Activated naive CD4-positive, alpha-beta T cell treated with anti-CD3 and anti-CD28 coated beads, Interleukin-2, amount 50 U/mL, for 72 hours (primary cell): ENCODE measurements around the gene SEPTIN1. TPM values are rescaled to one million over a fixed set of nuclear protein-coding genes. Genes with fewer than 3 reads are reported as not detected.
A peak's percentile ranks its signal among the peaks of the same experiment; 100 is the strongest.
"Not testable (repeated sequence)": the region's sequence is repeated elsewhere in the genome, so short reads cannot be mapped to it uniquely, and the experiment has no call there.

ENCODE experiments used
- ATAC-seq, 2 donors: fragments of 150-1000 bp; cut with Tn5 transposase; 2 replicates each; pipeline ENCODE4 v1.10.0; 2021; ENCODE audit warnings: mild to moderate bottlenecking in 2 of 2, moderate library complexity in 2 of 2
- DNase-seq, 2 donors: peaks; one replicate each; pipeline ENCODE4 v3.0.0; 2021 to 2022; ENCODE audit warnings: low spot score in 2 of 2
- H3K27ac Mint-ChIP-seq, 2 donors: one replicate each; pipeline ENCODE4 v1.8.0; 2022; ENCODE audit warnings: mild to moderate bottlenecking in 2 of 2, mixed read lengths in 2 of 2
- H3K36me3 Mint-ChIP-seq, 2 donors: one replicate each; pipeline ENCODE4 v1.8.0; 2022; ENCODE audit warnings: mixed read lengths in 2 of 2
- H3K9me3 Mint-ChIP-seq, 2 donors: one replicate each; pipeline ENCODE4 v1.8.0; 2022; ENCODE audit warnings: mixed read lengths in 2 of 2
- total RNA-seq, 2 donors: library from RNA; stranded (reverse); gene quantifications; one replicate each; pipeline ENCODE4 v1.2.3, GENCODE V29; 2022

The SEPTIN1 gene
- total RNA-seq, 2 donors from 2014 or later: 161 to 208 TPM

DNA sequence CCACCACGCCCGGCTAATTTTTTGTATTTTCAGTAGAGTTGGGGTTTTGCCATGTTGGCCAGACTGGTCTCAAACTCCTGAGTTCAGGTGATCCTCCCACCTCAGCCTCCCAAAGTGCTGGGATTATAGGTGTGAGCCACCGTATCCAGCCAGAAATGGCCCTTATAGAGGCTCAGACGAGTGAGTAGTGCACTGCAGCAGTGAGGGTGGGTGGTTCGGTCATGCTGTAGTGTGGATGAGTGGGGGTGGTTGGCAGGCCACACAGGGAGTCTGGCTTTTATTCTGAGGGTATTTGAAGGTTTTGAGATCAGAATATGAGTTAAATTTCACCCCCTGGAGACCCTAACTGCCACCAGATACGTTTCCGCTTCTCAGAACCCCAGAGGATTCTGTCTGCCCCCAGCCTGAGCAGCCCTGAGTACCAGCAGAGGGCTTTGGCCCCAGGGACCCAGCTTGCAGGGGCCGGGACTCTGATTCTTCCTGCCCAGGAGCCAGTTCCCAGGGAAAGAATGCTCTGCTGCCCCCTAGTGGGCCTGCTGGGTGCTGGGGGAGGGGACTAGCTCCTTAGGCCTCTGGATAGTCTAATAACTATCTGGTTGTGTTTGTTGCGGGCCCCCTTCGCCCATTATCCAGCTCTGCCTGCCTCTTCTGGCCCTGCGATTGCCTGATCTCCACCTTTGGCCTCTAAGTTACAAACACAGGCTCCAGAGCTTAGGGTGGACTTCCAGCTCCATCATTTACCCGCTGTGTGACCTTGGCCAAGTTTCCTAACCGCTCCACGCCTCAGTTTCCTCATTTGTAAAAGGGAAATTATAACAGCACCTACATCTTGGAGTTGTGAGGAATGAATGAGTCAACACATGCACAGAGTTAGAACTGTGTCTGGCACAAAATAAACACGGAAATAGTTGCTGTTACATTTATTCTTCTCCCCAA, 27.0 kb upstream of the SEPTIN1 start:
- Mint-ChIP-seq H3K9me3 (no peaks in the 10 kb centered on the region), H3K36me3 (no peaks in the 10 kb centered on the region), H3K27ac (peak overlapping the region; percentile 36 to 52)
- ATAC-seq (peak; percentile 36 to 56), DNase-seq (peak; percentile 86 to 96)

GRCh38 chr16:30407804-30408534, 25.6 kb upstream of the SEPTIN1 start:
- H3K36me3 Mint-ChIP-seq: no peaks in the 10 kb centered on the region
- no peak for DNase-seq
- H3K27ac Mint-ChIP-seq: peak overlapping the region; percentile 86 to 90

GRCh38 chr16:30407102-30407803, 24.9 kb upstream of the SEPTIN1 start, which contains the start of gene ZNF771:
TSS of gene ZNF771 (plus strand) at chr16:30407606. CDS start at chr16:30408054, 448 bp downstream.
- H3K36me3 Mint-ChIP-seq: no peaks in the 10 kb centered on the region
- H3K27ac Mint-ChIP-seq: peak within 1 kb of the TSS; percentile 86 to 99
- DNase-seq (peak; percentile 90 to 92), ATAC-seq (peak; percentile 89 to 91)
- no peaks in the 10 kb centered on the region for H3K9me3 Mint-ChIP-seq

More at GRCh38 chr16:30407804-30408534, 25.6 kb upstream of the SEPTIN1 start:
- no peaks in the 10 kb centered on the region for H3K9me3 Mint-ChIP-seq
- ATAC-seq: no peak

- H3K9me3 Mint-ChIP-seq: no peaks in the 10 kb centered on the region
- H3K27ac Mint-ChIP-seq: peak overlapping the region; percentile 86 to 99
- H3K36me3 Mint-ChIP-seq: no peaks in the 10 kb centered on the region
- DNase-seq: no peak
- ATAC-seq: peak in 1 of 2 donors; percentile 18
Observed at GRCh38 chr16:30406795-30407101, 24.4 kb upstream of the SEPTIN1 start.

GRCh38 chr16:30401768-30402425, 19.5 kb upstream of the SEPTIN1 start:
- Mint-ChIP-seq H3K9me3 (no peaks in the 10 kb centered on the region), H3K27ac (peak overlapping the region in 1 of 2 donors; percentile 79), H3K36me3 (peaks cover 4 to 5% of the 10 kb centered on the region in 2 donors)
- no peak for DNase-seq
- ATAC-seq: no peak

- ATAC-seq (no peak), DNase-seq (no peak)
- no peaks in the 10 kb centered on the region for H3K9me3 Mint-ChIP-seq
- peaks cover 7 to 14% of the 10 kb centered on the region in 2 donors for H3K36me3 Mint-ChIP-seq
- peak overlapping the region; percentile 79 to 95 for H3K27ac Mint-ChIP-seq
Observed at GRCh38 chr16:30399435-30400186, 17.2 kb upstream of the SEPTIN1 start.

DNA sequence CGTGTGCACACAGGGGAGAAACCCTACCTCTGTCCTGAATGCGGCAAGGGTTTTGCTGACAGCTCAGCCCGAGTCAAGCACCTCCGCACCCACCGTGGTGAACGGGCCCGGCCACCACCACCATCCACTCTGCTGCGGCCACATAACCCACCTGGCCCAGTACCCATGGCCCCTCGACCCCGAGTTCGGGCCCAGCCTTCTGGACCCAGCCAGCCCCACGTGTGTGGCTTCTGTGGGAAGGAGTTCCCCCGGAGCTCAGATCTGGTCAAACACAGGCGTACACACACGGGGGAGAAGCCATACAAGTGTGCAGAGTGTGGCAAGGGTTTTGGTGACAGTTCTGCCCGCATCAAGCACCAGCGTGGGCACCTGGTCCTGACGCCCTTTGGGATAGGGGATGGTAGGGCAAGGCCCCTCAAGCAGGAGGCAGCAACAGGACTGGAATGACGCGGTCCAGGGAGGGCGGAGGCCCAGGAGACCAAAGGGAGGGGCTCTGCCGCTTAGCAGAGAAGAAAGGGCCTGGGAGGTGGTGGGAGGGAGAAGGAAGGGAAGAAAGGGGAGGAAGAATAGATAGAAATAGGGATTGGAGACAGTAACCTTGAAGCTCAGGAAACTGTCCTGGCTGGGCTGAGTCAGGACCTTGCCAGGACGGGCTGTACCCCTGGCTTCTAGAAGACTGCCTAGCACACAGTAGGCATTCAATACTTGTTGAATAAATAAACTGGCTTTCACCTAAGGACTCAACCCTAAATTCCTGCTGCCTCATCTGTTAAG, 16.5 kb upstream of the SEPTIN1 start:
- no peaks in the 10 kb centered on the region for H3K9me3 Mint-ChIP-seq
- ATAC-seq: no peak
- peak overlapping the region in 1 of 2 donors; percentile 79 for H3K27ac Mint-ChIP-seq
- no peak for DNase-seq
- peaks cover 7 to 14% of the 10 kb centered on the region in 2 donors for H3K36me3 Mint-ChIP-seq

DNA sequence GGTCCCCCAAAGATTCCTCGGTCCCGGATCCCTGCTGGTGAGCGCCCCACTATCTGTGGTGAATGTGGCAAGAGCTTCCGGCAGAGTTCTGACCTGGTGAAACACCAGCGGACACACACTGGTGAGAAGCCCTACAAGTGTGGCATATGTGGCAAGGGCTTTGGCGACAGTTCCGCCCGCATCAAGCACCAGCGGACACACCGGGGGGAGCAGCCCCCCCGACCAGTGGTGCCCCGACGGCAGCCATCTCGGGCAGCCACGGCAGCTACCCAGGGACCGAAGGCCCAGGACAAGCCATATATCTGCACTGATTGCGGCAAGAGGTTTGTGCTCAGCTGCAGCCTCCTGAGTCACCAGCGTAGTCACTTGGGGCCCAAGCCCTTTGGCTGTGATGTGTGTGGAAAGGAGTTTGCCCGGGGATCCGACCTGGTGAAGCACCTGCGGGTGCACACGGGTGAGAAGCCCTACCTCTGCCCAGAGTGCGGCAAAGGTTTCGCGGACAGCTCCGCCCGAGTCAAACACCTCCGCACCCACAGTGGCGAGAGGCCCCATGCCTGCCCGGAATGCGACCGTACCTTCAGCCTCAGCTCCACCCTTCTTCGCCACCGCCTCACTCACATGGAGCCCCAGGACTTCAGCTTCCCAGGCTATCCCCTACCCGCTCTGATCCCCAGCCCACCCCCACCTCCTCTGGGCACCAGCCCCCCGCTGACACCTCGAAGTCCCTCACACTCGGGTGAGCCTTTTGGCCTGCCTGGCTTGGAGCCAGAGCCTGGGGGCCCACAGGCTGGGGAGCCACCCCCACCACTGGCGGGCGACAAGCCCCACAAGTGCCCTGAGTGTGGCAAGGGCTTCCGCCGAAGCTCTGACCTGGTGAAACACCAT, 15.7 kb upstream of the SEPTIN1 start:
- Mint-ChIP-seq H3K27ac (no peak overlapping the region), H3K9me3 (no peaks in the 10 kb centered on the region), H3K36me3 (peaks cover 7 to 14% of the 10 kb centered on the region in 2 donors)
- no peak for ATAC-seq
- DNase-seq: no peak

DNA sequence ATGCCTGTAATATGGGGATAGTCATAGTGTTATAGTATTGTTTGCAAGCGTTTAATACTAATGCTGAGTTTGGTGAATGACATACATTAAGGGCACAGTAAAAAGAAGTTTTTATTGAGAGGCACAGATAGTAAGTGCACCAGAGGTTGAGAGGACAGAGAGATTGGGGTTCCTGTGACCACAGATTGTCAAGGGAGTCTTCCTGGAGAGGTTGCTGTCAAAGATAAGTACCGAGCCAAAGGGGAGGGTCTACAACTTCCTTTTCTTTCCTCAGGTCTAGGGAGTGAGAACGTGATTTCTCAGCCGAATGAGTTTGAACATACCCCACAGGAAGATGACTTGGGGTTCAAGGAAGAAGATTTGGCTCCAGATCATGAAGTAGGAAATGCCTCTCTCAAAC, 14.7 kb upstream of the SEPTIN1 start:
- Mint-ChIP-seq H3K27ac (peak overlapping the region; percentile 2 to 86), H3K36me3 (peaks cover 7 to 14% of the 10 kb centered on the region in 2 donors), H3K9me3 (no peaks in the 10 kb centered on the region)
- DNase-seq (no peak), ATAC-seq (no peak)

GRCh38 chr16:30396627-30397026, 14.3 kb upstream of the SEPTIN1 start:
- Mint-ChIP-seq H3K36me3 (peaks cover 7 to 14% of the 10 kb centered on the region in 2 donors), H3K27ac (peak overlapping the region in 1 of 2 donors; percentile 86)
- H3K9me3 Mint-ChIP-seq, ATAC-seq, DNase-seq: not testable (repeated sequence)

GRCh38 chr16:30395992-30396585, 13.7 kb upstream of the SEPTIN1 start:
- DNase-seq (no peak), ATAC-seq (peak; percentile 10 to 24)
- Mint-ChIP-seq H3K27ac (peak overlapping the region; percentile 86 to 88), H3K9me3 (no peaks in the 10 kb centered on the region), H3K36me3 (peaks cover 7 to 14% of the 10 kb centered on the region in 2 donors)

DNA sequence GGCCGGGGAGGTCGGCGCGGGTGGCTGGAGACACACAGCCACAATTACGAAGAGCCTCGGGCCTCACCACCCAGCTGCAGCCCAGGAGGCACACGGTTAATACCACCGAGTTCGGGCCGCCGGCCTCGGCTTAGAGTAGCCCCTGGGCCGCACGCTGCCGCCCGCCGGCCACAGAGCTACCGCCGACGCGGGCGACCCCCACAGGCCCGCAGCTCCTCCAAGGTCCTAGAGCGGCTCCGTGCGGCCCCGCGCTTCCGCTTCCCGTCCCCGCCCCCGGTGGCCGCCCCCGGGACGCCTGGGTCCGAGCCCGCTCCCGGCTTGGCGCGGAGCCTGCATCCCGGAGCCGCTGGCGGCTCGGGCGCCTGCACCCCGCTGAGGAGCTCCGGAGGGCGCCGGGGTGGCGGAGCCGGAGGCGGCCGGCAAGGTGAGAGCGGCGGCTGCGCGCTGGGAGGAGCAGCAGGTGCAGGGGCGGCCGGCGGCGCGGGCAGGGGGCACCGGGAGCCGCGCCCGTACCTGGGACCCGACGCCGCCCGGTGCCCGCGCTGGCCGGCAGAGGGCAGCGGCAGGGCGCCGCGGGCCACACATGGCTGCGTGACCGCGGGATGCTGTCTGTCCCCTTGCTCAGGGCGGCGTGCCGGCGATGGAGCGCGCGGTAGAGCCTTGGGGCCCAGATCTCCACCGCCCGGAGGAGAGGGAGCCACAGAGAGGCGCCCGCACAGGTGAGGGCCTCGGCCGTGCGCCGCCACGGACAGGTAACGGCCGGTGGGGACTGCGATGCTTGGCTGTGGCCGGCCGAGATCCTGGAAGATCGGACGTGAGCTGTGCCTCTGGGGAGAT, 13.0 kb upstream of the SEPTIN1 start, which contains the start of gene ZNF48:
TSS of gene ZNF48 (plus strand) at position 266 of the 837 bp plus-strand sequence. CDS start at position 641, 375 bp downstream.
- Mint-ChIP-seq H3K36me3 (peaks cover 7 to 14% of the 10 kb centered on the region in 2 donors), H3K9me3 (no peaks in the 10 kb centered on the region), H3K27ac (peak within 1 kb of the TSS; percentile 86 to 88)
- peak; percentile 71 to 79 for ATAC-seq
- peak in 1 of 2 donors; percentile 57 for DNase-seq
